Measurements from ENCODE around the gene TENM4. TPM values are rescaled to one million over a fixed set of nuclear protein-coding genes. Genes with fewer than 3 reads are reported as not detected.

TENM4 gene
- polyA plus RNA-seq, 1 of the 3 experiments (the other 2 are of a cell fraction): 16.7 TPM

DNA sequence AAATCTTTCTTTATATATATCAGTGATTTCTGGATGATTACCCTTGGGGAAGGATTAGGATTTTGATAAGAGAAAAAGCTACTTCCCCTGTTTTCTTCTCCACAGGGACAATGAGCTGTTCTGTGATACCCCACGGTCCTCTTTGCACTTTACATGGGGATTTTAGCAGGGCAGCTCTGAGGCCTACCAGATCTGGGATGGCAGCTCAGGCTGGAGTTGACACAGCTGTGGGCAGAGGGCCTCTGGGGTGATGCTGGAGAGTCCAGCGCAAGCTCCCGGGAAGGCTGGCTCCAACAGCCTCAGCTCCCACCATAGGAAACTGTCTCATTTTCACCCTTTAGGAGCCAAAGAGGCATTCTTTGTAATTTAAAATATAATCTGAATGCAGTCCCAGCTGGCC, 482.4 kb downstream of the TENM4 start:
- peak overlapping the region; percentile 61 to 87 for H3K27ac ChIP-seq (ENCODE audit: low read depth in 2 of 2, low read length in 1 of 2)
- H3K9ac ChIP-seq: no peak overlapping the region

GRCh38 chr11:78957476-78958245, 483.2 kb downstream of the TENM4 start:
- WGBS (ENCODE audit: low lambda C conversion rate): 39% methylated on average over 5 of the region's 5 CpGs
- H3K36me3 ChIP-seq (replicated peaks in 1 of 2; ENCODE audit: control insufficient read depth in 1 of 2, insufficient read depth in 2 of 2, low read length in 1 of 2): peaks cover 0 to 2% of the 10 kb centered on the region in 2 experiments
- CTCF ChIA-PET: interaction anchor here (0.6 to 6.9 kb wide), 8 partner anchors 11 to 310 kb away, joined by 3 to 103 read pairs (median 3); no protein-coding TSS in a partner anchor
- H3K9ac ChIP-seq: no peak overlapping the region
- no peak for DNase-seq
- no peaks in the 10 kb centered on the region for H4K20me1 ChIP-seq (ENCODE audit: insufficient read depth)
- POLR2A ChIA-PET: interaction anchor here (1.9 kb wide), 1 partner anchor 25 kb away, joined by 6 read pairs; no protein-coding TSS in a partner anchor
- no peaks in the 10 kb centered on the region for H3F3A ChIP-seq (replicated peaks; ENCODE audit: insufficient read depth)
- H3K9me2 ChIP-seq: no peaks in the 10 kb centered on the region
- H3K4me1 ChIP-seq (ENCODE audit: control insufficient read depth in 1 of 2, insufficient read depth in 2 of 2, low read depth in 1 of 2, low read length in 1 of 2): peaks cover 10 to 81% of the 10 kb centered on the region in 2 experiments; a peak in 3 of 4 replicates
- H3K27ac ChIP-seq (ENCODE audit: low read depth in 2 of 2, low read length in 1 of 2): peak overlapping the region; percentile 61 to 87
- TF ChIP-seq POLR2AphosphoS5 (IDR thresholded peaks at IDR 0.05; ENCODE audit: low read depth, low read length) (no peak), JUND (IDR thresholded peaks at IDR 0.05) (peak; percentile 15; the same call in 1 of the 2 replicates)
- H3K4me3 ChIP-seq (ENCODE audit: low read depth in 2 of 2, low read length in 1 of 2): no peak overlapping the region
- no peaks in the 10 kb centered on the region for H3K27me3 ChIP-seq (ENCODE audit: insufficient read depth)
- H3K4me2 ChIP-seq: no peak overlapping the region; the same call in 1 of the 2 replicates
- 0 out of 2 replicates have a peak overlapping the region, but pooled peaks have one; percentile 44 for H2AFZ ChIP-seq (ENCODE audit: low read depth)
- H3K79me2 ChIP-seq (ENCODE audit: insufficient read depth): no peaks in the 10 kb centered on the region
- H3K9me3 ChIP-seq: no peaks in the 10 kb centered on the region

More for the DNA sequence above, 482.4 kb downstream of the TENM4 start:
- Histone ChIP-seq H3K4me3 (ENCODE audit: low read depth in 2 of 2, low read length in 1 of 2) (no peak overlapping the region), H3F3A (replicated peaks; ENCODE audit: insufficient read depth) (no peaks in the 10 kb centered on the region), H3K27me3 (ENCODE audit: insufficient read depth) (no peaks in the 10 kb centered on the region), H3K36me3 (replicated peaks in 1 of 2; ENCODE audit: control insufficient read depth in 1 of 2, insufficient read depth in 2 of 2, low read length in 1 of 2) (peaks cover 0 to 2% of the 10 kb centered on the region in 2 experiments), H3K4me2 (peak overlapping the region; percentile 12; the same call in 1 of the 2 replicates), H2AFZ (ENCODE audit: low read depth) (no peak overlapping the region), H3K4me1 (ENCODE audit: control insufficient read depth in 1 of 2, insufficient read depth in 2 of 2, low read depth in 1 of 2, low read length in 1 of 2) (peaks cover 10 to 74% of the 10 kb centered on the region in 2 experiments; a peak in 3 of 4 replicates), H4K20me1 (ENCODE audit: insufficient read depth) (no peaks in the 10 kb centered on the region), H3K9me2 (no peaks in the 10 kb centered on the region), H3K79me2 (ENCODE audit: insufficient read depth) (no peaks in the 10 kb centered on the region), H3K9me3 (no peaks in the 10 kb centered on the region)
- 75% methylated on average over 3 of the region's 3 CpGs for WGBS (ENCODE audit: low lambda C conversion rate)
- DNase-seq: no peak
- ChIA-PET CTCF (interaction anchor here (0.6 to 6.9 kb wide), 8 partner anchors 10 to 311 kb away, joined by 3 to 103 read pairs (median 4); no protein-coding TSS in a partner anchor), POLR2A (interaction anchor here (0.7 to 1.9 kb wide), 3 partner anchors 24 to 422 kb away, joined by 3 to 6 read pairs (median 4); no protein-coding TSS in a partner anchor)
- TF ChIP-seq TAF1 (IDR thresholded peaks at IDR 0.05; ENCODE audit: borderline replicate concordance, low read depth, low read length): no peak
- TF ChIP-seq NFIC (IDR thresholded peaks at IDR 0.05; ENCODE audit: borderline replicate concordance): no peak
- TF ChIP-seq FOXJ3 (CRISPR knock-in tag; IDR thresholded peaks at IDR 0.05): no peak
- no peak for TF ChIP-seq GATA2 (CRISPR knock-in tag; IDR thresholded peaks at IDR 0.05)
- no peak for TF ChIP-seq ELF1 (IDR thresholded peaks at IDR 0.05)
- TF ChIP-seq GABPA (IDR thresholded peaks at IDR 0.05; ENCODE audit: low read depth): no peak
- no peak for TF ChIP-seq NRF1 (IDR thresholded peaks at IDR 0.05; ENCODE audit: low read depth, low read length)
- TF ChIP-seq ZBTB33 (IDR thresholded peaks at IDR 0.05; ENCODE audit: borderline replicate concordance, low read depth): no peak

Data from SK-N-SH (cell line).